AG08396 (cell line): Measurements from ENCODE around the gene SHISA7.
"Not testable (repeated sequence)": the region's sequence is repeated elsewhere in the genome, so short reads cannot be mapped to it uniquely, and the experiment has no call there.

Experiments used
- DNase-seq: peaks from one replicate; pipeline ENCODE4 v3.0.0; 2012; ENCODE audit warnings: low spot score, mixed read lengths

Gene SHISA7

DNA sequence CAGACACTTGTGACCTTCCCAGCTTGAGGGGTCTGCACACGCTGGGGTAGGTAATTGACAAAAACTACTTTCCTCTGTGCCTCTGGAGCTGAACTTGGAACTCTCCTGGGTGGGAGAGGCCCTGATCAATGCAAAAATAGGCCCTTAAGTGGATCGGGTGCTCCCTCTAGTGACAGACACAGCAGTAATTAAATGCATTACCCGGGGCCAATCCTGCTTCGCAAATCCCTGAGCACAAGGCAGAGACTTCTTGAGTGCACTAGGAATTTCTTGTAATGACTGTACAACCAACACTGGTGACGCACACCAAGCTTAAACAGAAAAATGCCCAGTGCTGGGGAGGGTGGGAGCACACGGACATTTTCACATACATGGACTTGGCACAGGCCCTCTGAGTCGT is 24.9 kb downstream of the SHISA7 start:
- DNase-seq, result peak; percentile 85

DNA sequence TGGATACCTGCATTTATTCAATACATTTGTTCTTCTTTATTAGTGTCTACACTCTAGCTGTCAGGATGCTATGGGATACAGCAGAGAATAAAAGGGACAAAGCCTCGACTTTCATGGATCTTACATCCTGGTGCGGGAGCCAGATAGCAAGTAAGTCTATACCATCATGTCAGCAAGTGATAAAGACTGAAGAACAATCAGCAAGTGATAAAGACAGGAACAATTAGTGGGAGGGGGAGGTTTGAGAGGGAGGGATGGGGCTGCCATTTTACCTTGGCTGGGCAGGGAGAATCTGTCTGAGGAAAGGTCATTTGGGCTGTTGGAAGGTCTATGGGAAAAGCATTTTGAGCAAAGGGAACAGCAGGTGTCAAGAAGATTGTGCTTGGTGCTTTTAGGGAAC is 32.9 kb downstream of the SHISA7 start:
- no peak for DNase-seq

DNA sequence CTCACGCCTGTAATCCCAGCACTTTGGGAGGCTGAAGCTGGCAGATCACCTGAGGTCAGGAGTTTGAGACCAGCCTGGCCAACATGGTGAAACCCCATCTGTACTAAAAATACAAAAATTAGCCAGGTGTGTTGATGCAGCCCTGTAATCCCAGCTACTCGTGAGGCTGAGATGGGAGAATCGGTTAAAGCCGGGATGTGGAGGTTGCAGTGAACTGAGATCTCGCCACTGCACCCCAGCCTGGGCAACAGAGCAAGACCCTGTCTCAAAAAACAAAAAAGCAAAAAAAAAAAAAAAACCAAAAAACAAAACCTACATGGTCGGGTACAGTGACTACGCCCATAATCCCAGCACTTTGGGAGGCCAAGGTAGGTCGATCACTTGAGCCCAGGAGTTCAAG is 33.9 kb downstream of the SHISA7 start:
- DNase-seq, result not testable (repeated sequence)

DNA sequence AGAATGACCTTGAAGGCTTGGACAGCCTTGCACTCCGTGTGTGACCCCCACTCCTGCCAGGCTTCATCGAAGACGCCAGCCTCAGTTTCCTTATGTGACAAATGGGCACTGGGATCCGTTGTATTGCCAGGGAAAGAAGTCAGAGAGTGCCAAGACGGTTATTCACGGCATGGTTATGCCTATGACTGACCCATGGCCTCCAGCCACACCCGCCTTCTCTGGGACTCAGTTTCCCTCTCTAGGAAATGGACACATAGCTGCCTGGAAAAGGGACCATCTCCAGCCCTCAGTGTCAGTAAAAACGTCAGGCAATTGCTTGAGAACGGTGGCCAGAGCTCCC is 34.6 kb downstream of the SHISA7 start:
- no peak for DNase-seq

DNA sequence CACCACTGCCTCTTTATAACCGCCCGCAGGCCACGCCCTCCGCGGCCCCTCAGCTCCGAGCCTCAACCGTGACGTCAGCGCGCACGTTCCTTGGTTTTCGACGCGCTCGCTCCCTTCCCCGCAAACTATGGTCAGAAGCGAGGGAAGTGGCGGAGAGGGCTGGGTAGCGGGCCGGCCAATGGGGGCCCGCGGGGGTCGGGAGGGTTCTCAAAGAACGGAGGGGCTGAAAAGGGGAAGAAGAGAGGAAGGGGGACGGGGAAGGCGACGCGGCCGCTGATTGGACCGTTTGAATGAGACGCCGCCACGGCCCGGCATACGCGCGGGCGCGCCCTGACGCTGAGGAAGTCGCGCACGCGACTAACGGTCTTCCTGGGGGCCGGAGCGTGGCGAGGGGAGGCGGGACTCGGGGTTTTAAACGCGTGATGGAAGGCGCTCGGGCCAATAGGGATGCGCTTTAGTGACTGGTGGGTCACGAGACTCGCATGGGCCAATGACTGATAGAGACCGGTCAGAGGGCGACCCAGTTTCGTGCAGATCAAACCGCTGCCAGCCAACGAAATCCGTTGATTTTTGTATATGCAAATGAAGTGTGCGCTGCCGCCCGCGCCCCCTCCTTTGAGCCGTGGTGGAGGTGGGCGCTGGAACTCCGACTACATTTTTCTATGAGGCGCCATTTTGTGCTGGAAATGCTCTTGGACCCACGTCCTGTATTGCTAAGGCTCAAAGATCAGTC is 35.1 kb downstream of the SHISA7 start:
- peak; percentile 99 for DNase-seq

DNA sequence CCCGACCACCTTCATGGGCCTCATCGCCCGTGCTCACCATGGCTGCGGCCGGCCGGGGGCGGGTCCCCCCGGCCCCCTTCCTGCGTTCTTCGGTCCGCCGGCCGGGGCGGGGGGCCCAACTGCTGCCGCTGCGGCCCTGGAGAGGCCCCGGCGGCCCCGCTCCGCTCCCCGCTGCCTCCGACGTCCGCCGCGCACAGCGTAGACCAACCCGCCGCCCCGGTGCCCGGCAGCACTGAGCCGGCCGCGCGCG is 35.6 kb downstream of the SHISA7 start, which contains the start of gene UBE2S:
Gene UBE2S (minus strand): TSS at position 239 of the 250 bp plus-strand sequence. CDS start 199 bp downstream, at position 40.
- DNase-seq, result not testable (repeated sequence)

DNA sequence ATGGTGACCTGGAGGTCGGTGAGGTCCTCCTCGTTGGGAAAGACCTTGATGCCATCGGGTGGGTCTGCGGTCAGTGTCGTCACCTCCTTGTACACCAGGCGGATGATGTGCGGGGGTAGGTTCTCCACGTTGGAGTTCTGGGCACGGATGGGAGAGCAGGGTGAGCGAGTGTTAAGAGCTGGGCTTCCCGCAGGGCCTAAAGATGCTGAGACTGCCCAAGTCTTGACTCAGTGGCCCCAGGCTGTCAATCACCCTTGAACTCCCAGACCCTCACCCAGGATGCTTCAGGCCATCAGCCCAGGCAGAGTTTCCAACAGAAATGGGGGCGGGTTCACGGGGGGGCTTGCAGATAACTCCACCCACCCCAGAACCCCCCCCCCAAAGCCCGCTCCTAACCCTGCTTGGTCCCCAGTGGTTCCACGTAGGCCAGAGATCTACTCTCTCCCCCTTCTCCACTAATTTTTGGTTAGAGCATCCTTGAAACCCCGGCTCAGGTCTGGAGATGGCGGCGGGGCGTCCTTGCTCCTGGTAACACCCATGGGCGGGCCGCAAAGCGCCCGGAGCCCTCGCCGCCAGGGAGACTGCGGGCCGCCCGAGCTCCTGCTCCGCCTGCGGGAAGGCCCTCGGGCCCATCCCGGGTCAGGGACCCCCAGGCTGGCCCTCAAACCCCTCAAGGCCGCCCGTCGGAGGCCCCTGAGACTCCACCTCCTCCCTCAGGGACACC is 36.1 kb downstream of the SHISA7 start:
- peak; percentile 75 for DNase-seq

DNA sequence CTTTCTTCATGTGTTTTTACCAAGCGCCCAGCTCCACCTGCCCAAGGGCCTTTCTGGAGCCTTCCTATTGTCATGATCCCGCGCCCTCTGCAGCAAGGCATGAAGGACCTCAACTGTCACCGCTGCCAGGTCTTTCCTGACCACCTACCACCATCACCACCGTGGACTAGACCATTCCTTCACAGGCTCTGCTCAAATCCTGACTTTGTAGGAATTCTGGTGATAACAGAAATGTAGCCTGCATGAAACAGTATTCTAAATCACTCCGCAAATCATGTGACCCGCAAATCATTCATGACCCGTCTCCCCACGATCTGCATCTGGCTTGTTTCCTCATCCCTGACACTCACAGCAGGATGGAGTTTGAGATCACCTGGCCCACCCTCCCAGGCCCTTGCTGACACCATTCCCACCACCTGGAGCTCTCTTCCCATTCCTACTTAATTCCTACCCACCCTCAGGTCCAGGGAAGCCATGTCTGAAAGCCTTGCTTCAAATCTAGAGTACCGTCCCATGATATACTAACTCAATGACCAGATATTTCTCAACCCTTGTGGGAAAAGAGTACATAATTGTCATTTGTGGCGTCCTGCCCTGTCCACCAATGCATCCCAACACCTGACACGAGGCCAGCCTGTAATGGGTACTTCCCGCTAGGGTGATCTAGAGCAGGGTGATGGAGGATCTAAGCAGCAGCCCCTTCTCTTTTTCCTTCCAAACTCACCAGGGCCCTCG is 36.8 kb downstream of the SHISA7 start:
- DNase-seq, result no peak

DNA sequence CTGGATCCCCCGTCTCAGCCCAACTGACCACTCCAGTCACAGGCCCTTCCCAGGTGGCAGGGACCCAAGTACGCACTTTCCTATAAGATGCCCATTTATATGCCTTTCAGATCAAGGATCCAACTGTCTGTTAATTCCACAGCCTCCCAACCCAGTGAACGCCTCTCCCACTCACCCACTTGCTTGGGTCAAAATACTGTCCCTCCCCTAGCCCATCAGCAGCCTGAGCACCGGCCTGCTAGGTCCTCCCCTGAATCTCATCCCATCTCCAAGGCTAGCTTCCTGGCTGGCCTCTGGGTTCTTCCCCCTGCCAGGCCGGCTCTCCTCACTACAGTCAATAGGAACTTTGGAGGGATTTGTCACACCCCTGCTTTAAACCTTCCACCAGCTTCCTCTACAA is 37.5 kb downstream of the SHISA7 start:
- DNase-seq, result no peak

DNA sequence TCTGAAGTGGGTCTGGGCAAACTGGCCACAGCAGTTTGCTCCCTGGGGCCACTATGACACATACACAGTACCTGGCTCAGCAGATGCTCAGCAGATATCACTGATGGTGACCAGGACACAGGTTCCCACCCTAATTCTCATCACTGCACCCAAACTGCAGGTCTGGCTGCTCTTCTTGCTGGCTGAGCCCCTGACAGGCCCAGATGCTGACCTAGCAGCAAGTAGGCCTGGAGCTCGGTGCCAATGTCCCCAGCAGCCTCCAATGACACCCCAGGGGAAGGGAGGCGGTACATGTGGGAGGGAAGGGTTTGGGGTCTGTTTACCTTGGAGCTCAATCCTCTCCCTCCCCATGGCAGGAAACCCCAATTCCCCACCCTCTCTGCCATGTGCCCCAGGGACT is 40.6 kb downstream of the SHISA7 start:
- DNase-seq, result no peak

DNA sequence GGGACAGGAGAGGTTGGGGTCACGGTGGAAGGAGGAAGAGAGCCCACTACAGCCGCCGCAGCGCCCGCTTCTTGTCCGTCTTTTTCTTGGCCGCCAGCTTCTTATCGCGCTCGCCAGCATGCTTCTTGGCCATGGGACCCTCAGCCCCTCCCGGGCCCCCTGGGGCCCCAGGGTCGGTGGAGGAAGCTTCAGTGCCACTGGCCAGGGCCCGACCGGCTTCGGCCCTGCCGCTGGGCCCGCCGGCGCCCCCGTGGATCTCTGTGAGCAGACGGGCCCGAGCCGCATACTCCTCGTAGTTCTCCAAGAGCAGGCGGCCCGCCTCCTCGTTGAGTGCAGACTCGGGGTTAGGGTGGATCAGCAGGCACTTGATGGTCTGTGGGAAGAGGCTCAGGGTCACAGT is 41.7 kb downstream of the SHISA7 start:
- not testable (repeated sequence) for DNase-seq

DNA sequence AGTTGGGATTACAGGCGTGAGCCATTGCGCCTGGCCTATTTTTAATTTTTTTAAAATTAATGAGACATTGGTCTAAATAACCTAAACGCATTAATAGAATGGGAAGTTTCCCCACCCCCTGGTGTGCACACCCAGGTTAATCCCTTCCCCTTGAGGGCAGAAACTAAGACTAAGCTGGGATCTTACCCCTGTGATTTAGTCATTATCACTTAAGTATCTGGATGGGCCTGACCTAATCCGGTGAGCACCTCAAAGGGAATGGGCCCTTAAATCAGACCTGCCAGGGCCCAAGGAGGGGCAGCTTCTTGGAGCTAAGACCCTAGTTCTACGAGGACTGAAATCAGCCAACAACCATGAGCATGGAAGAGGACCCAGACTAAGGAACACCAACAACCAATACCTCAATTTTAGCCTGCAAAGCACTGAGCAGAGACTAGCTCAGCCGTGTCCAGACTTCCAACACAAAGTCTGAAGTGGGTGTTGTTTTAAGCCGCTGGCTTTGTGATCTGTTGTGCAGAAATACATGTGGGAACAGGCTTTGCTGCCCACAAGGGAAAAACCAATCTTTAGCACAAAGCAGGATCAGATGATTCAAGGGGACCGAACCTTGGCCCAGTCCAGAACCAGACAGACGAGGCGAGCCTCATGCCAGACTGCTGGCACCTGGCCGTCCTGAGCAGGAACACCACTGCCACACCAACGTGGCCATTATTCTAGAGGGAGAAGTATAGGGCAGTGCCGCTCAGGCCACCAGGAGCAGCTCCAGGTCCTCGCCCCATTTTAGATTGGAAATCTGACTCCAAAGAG is 42.6 kb downstream of the SHISA7 start:
- DNase-seq, result no peak

DNA sequence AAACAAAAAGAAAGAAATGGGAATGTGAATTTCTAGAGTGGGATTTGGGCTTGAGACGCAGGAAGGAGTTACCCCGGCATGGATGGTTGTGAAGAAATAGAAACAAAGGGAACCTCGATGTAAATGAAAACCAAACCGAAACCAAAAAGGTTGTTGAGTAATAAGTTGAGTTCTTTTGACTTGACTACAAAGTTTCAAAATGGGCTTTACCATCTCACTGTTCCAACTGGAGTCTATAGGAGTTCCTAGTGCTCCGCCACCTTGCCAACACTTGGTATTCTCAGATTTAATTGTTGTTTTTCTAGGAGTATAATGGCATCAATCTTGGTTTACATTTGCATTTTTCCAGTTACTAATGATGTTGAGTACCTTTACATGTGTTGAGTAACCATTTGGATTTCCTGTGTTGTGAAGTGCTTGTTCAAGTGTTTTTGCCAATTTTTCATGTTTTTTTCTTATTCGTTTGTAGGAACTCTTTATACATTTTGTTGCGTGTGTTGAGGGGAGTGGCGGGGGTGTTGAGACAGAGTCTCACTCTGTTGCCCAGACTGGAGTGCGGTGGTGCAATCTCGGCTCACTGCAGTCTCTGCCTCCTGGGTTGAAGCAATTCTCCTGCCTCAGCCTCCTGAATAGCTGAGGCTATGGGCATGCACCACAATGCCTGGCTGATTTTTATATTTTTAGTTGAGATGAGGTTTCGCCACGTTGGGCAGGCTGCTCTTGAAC is 44.7 kb downstream of the SHISA7 start:
- DNase-seq, result no peak

DNA sequence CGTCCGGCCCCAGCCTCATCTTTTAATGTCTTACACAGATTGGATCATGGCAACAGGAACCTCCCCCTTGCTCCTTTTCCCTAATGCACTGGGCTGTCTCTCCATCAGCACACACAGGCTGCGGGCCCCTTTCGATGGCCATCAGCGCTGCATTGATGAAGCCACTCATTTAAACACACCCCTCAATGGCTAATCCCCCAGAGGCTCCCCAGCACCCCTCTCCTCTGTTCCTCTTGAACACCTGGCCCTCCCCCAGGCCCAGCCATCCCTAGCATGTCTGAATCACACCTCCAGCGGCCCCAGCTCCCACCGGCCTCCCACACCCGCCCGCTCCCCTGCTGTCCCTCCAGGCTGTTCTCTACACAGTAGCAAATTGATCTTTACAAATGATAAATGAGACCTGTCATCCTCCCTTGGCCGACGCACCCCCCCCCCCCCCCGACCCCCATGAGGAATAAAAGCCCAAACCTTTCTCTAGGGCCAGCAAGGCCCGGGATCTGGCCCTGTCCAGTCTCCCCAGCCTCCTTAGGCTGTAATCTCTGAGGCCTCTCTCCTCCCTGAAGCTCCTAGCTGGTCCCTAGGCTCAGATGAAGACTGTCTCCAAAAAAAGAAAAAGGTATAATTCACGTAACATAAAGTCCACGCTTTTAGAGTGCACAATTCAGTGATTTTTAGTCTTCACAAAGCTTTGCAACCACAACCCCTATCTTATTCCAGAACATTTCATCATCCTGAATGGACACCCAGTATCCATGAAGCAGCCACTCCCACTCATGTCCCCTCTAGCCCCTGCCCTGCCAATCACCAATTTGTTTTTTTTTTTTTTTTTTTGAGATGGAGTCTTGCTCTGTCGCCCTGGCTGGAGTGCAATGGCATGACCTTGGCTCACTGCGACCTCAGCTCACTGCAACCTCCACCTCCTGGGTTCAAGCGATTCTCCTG is 50.0 kb downstream of the SHISA7 start:
- DNase-seq, result no peak

DNA sequence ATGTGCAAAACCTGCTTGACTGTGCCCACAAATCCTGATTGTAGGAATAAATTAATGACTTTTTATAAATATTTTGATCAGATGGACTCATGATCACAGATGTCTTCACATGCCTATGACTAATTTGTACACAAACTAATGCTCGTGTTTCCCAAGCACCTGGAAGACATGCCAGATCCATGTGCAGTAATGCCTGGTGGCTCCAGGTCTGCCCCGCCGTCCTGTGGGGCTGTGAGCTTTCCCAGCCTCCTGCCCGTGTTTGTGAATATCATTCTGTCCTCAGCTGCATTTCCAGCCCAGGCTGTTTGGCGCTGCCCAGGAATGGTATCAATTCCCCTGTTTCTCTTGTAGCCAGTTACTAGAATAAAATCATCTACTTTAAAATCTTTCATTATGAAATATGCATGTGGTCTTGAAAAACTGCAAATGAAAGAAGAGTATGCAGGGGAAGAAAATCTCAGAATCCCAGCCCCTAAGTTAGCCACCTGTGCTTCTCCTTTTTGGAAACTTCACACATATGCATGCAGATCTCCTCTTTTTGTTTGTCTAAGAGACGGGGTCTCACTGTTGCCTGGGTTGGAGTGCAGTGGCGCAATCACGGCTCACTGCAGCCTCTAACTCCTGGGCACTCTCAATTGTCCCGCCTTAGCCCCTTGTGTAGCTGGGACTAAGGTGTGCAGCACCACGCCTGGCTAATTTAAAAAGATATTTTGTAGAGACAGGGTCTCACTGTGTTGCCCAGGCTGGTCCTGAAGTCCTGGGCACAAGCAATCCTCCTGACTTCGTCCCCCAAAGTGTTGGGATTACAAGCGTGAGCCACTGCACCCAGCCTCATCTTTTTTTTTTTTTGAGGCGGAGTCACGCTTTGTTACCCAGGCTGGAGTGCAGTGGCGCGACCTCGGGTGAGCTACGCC is 51.1 kb downstream of the SHISA7 start:
- no peak for DNase-seq

DNA sequence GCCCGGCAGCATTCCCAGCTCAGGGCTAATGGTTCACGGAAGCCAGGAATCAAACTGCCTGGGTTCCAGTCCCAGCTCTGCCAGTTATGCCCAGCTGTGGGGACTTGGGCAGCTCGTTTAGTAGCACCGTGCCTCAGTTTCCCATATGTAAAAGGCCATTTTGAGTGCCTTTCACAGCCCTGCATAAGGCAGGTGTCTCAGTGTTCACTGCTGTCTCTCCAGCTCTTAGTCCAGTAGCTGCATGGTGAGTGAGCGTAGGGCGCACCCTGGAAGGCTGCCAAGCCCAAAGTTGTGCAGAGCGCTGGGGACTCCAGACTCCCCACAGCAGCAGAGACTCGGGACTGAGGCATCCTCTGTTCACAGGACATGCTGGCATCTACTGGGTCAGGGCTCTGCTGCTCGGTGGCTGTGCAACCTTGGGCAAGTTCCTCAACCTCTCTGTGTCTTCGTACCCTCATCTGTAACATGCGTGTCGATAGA is 51.9 kb downstream of the SHISA7 start:
- no peak for DNase-seq

DNA sequence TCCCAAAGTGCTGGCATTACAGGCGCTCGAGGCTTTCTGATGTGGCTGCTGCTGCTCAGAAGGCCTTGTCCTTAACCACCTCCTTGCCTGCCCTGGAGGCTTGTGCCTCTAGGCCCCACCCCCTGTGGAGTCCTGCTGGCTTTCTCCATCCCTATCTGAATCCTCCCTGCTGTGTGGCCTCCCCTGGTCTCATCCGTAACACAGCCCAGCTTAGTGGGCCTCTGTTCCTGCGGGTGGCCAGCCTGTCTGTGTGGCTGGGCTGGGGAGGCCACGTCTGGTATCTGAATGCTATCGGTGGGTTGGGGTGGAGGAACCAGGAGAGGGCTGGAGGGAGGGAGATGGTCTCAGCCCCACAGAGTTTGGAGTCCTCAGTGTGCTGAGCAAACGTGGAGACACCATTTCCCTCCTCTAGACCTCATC is 52.6 kb downstream of the SHISA7 start:
- DNase-seq, result no peak

DNA sequence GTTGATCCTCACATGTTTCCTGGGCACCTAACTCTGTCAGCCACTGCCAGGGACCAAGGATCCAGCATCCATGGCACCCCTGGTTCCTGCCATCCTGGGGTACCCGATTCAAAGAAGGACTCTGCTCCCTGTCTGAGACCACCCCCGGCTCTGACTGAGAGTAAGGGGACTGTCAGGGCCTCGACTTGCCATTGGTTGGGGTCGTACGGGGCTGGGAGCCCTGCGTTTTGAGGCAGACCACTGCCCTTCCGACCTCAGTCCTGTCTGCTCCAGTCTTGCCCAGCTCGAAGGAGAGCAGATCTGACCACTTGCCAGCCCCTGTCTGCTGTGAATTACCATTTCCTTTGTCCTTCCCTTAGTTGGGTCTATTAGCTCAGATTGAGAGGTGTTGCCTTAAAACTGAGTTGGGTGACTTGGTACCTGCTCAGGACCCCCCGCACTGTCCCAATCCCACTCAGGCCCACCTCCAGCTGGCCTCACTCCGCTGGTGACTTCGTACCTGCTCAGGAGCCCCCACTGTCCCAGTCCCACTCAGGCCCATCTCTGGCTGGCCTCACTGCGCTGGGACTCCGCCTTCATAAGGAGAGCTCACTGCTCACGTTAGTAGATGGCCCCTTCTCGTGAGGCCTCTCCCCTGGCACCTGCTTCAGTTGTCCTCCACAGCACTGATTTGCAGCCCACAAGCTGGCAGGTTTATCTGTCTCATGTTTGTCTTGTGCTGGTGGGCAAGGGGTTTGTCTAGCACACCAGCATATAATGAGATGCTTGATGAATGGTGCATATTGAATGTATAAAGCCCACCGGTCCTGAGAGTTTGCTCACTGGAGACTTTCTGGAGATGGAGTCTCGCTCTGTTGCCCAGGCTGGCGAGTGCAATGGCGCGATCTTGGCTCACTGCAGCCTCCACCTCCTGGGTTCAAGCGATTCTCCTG is 53.4 kb downstream of the SHISA7 start:
- no peak for DNase-seq
